Adipocyte (in vitro differentiated cells): ENCODE results near the gene RGL2.

Source experiments
- DNase-seq: peaks from one replicate; pipeline ENCODE4 v3.0.0-alpha.2; 2015; ENCODE audit warnings: low read depth
- H3K27me3 ChIP-seq: replicated peaks from 2 replicates; pipeline ENCODE4 v1.7.0; 2013; ENCODE audit warnings: mild to moderate bottlenecking, low read length, moderate library complexity; ENCODE audit not compliant: control insufficient read depth, insufficient read depth
- H3K36me3 ChIP-seq: 2 replicates; pipeline ENCODE4 v1.7.0; 2013; ENCODE audit warnings: low read length, mild to moderate bottlenecking, moderate library complexity; ENCODE audit not compliant: control insufficient read depth, insufficient read depth, severe bottlenecking
- H3K4me1 ChIP-seq: 2 replicates; pipeline ENCODE4 v1.7.0; 2013; ENCODE audit warnings: mild to moderate bottlenecking, low read length, moderate library complexity; ENCODE audit not compliant: control insufficient read depth, insufficient read depth
- H3K4me3 ChIP-seq: 2 replicates; pipeline ENCODE4 v1.7.0; 2013; ENCODE audit warnings: mild to moderate bottlenecking, low read length, moderate library complexity
- H3K9ac ChIP-seq: 2 replicates; pipeline ENCODE4 v1.7.0; 2013; ENCODE audit warnings: mild to moderate bottlenecking, low read length, moderate library complexity
- H3K9me3 ChIP-seq: 2 replicates; pipeline ENCODE4 v1.7.0; 2013; ENCODE audit warnings: mild to moderate bottlenecking, low read length, moderate library complexity; ENCODE audit not compliant: control insufficient read depth

The RGL2 gene

DNA sequence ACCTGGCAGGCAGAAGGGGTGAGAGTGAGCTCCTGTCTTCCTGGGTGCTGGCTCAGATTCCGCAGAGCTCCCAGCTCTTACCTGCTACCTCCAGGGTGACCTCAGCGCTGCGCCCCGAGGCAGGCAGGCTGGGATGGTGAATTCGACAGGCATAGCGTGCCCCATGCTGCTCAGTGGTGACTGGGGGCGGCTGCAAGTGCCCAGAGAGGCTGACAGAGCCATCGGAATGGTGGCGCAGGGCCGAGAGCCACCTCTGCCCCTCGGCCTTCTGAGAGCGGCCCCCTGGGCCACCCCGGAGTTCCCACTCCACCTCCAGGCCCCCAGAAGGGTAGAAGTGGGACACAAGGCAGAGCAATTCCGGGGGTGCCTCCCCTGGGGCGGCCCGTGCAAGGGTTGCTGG, 5.5 kb upstream of the RGL2 start:
- no peak overlapping the region for H3K4me3 ChIP-seq
- peaks cover 7% of the 10 kb centered on the region for H3K4me1 ChIP-seq
- no peak for DNase-seq
- no peaks in the 10 kb centered on the region for H3K9me3 ChIP-seq
- H3K36me3 ChIP-seq = peaks cover 30% of the 10 kb centered on the region
- H3K9ac ChIP-seq = no peak overlapping the region
- no peaks in the 10 kb centered on the region for H3K27me3 ChIP-seq

DNA sequence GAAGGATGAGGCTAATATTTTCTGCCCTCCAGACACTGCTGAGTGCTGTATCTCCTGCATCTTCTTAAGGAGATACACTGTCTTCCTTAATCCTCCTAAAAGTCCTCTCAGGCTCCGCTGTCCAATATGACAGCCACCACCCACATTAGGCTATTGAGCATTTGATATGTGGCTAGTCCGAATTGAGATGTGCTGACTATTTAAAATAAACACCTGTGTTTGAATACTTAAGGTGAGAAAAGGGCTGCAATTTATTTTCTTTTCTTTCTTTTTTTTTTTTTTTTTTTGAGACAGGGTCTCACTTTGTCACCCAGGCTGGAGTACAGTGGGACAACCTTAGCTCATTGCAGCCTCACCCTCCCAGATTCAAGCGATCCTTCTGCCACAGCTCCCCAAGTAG, 3.1 kb upstream of the RGL2 start:
- Histone ChIP-seq H3K27me3 (no peaks in the 10 kb centered on the region), H3K4me3 (no peak overlapping the region), H3K4me1 (peaks cover 16% of the 10 kb centered on the region), H3K9ac (no peak overlapping the region), H3K9me3 (no peaks in the 10 kb centered on the region), H3K36me3 (peaks cover 30% of the 10 kb centered on the region)
- DNase-seq = no peak

DNA sequence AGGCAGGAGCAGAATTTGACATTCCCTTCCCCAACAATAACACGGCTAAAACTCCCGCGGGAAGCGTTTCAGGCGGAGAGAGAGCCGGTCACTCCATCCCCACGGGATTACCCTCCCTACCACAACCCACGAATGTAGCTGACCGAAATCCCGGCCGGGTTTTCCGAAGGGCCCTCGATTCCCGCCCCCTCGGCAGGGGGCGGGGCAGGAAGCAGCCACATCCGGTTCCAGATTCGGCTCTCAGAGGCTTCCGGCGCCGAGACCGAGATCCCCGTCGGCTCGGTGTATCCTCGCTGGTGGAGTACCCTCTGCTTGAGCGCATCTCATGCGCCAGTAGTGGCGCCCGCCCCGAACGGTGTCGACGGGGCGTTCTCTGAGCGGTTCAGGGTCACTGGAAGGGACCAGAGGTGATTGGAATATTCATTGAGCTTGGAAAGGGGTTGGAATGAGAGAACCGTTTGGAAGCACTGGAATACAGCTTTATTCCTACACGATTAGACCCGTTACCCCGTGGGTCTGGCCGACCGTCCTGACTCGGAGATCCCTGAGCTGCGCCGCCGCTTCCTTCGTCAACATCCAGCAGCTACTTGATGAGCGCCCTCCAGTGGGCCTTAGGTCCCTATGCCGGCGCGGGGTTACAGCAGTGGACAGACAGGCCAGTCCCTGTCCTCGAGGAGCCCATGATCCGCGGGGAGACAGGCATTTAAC, 649 bp upstream of the RGL2 start:
- peaks cover 16% of the 10 kb centered on the region for H3K4me1 ChIP-seq
- no peaks in the 10 kb centered on the region for H3K9me3 ChIP-seq
- H3K4me3 ChIP-seq = peak overlapping the region; percentile 93
- peak overlapping the region; percentile 97 for H3K9ac ChIP-seq
- no peaks in the 10 kb centered on the region for H3K27me3 ChIP-seq
- peaks cover 18% of the 10 kb centered on the region for H3K36me3 ChIP-seq
- DNase-seq = peak; percentile 98

DNA sequence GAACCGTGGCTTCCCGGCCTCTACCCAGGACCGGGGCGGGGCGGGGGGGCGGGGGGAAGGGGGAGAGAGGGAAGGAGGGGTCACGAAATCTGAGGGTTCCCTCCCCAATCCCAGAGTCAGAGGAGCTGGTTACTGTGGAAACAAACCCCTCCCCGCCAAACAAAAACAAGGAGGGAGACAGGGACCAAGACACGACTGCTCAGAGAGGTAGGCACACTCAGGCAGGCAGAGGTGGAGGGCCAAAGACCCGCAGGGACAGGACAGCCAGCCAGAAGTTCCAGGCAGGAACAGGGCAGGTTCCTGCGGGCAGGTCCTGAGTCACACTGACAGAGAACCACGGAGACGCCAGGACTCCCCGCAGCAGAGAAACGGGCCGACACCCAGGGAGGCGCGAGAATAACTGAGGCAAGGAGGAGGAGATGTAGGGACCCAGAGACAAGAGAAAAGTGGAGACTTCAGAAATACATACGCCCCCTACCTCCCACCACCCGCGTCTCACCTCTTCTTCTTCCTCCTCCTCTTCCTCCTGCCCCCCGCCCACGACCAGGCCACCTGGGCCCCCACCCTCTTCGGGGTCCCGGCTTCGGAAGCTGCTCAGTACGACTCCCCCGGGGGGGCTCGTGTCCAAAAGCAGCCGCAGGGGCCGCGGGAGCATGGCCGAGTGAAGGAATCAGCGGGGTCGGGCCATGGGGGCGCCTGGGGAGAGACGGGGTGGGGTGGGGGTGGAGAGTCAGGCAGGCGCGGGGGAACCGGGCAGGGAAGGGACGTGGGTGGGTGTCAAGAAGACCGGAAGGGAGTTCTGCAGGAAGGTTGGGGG, 578 bp downstream of the RGL2 start:
- no peaks in the 10 kb centered on the region for H3K27me3 ChIP-seq
- peak overlapping the region; percentile 93 for H3K4me3 ChIP-seq
- peak overlapping the region; percentile 97 for H3K9ac ChIP-seq
- peak; percentile 84 for DNase-seq
- no peaks in the 10 kb centered on the region for H3K9me3 ChIP-seq
- H3K4me1 ChIP-seq = peaks cover 16% of the 10 kb centered on the region
- H3K36me3 ChIP-seq = peaks cover 11% of the 10 kb centered on the region

DNA sequence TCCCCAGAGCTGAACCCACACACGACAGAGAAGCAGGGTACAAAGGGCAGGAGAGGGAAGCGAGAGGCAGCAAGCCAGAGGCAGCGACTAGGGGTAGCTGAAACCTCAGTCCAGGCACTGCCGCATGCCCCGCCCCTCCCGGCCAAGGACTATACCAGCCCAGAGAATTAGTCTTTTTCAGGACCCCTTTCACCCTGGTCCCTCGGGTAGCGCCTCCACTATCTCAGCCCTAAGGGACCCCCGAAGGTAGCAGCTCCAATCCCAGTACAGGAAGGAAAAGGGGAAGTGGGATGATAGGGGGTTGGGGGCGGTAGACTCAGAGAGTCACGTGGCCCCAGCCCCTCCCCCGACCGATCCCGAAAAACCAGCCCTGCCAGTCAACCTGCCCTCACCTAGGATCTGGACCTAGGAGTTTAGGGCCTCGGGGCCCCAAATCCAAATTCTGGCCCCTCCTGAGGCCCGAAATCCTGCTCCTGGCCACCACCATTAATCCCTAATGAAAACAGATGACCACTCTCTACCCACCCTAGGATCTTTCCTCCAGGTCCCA, 1.3 kb downstream of the RGL2 start:
- peaks cover 16% of the 10 kb centered on the region for H3K4me1 ChIP-seq
- H3K9ac ChIP-seq = peak overlapping the region; percentile 72
- no peaks in the 10 kb centered on the region for H3K27me3 ChIP-seq
- no peak for DNase-seq
- H3K9me3 ChIP-seq = no peaks in the 10 kb centered on the region
- H3K36me3 ChIP-seq = peaks cover 12% of the 10 kb centered on the region
- peak overlapping the region; percentile 70 for H3K4me3 ChIP-seq

DNA sequence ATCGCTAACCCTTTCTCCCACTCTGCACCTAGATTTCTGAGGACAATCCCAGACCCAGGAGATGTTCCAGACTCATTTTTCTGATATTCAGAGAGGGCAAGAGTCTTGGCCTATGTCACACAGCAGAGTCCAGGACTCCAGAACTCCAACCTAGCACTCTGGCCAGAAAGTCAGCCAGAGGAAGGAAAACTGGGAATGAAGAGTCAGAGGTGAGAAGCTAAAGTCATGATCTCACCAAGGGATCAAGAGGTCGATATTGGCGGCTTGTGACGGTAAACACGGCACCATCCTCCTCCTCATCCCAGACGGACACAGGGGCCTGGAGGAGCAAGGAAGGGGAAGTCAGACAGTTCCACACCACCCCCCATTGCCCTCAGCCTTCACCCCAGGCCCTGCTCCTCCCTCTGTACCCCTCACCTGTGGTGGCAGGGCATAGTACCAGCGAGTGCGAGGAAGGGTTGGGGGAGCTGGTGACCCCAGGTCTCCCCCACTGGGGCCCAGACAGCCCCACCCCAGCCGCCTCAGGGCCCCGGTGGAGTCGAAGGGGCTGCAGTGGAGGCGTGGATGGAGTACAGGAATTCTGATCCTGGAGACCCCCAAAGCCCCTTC, 1.8 kb downstream of the RGL2 start:
- Histone ChIP-seq H3K9ac (peak overlapping the region; percentile 72), H3K9me3 (no peaks in the 10 kb centered on the region), H3K4me1 (peaks cover 16% of the 10 kb centered on the region), H3K4me3 (no peak overlapping the region), H3K36me3 (peaks cover 14% of the 10 kb centered on the region), H3K27me3 (no peaks in the 10 kb centered on the region)
- DNase-seq = no peak

DNA sequence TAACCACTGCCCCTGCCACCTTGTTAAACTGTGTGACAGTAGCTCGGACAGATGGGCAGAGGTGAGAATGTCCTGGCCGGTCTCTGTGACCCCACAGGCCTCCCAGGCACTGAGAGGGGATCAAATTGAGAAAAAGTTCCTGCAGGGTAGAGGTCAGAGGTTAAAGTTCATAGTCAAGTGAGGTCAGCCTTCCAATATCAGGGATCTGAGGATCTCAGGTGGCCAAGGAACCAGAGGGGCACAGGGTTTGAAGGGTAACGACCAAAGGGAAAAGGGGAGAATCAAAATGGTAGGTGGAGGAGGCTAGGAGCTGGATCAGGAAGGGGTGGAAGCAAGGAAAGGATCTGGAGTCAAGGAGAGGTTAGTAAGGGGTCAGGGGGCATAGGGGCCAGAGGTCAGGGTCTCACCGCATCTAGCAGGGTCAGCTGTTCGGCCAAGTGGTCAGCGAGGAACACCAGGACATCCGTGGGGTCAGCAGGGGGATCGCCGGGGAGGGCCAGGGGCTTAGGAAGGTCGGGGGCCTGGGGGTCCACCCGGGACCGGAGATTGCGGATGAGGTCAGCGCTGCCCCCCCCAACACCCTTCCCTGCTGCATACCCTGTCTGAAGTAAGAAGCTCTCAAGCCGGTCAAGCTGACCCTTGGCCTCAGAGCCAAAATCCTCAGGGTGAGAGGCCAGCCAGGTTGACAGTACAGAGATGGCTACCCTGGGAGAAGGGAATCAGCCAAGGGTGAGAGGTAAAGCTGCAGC, 2.9 kb downstream of the RGL2 start:
- no peaks in the 10 kb centered on the region for H3K9me3 ChIP-seq
- no peaks in the 10 kb centered on the region for H3K27me3 ChIP-seq
- DNase-seq = no peak
- H3K9ac ChIP-seq = no peak overlapping the region
- peaks cover 12% of the 10 kb centered on the region for H3K4me1 ChIP-seq
- H3K36me3 ChIP-seq = peaks cover 17% of the 10 kb centered on the region
- H3K4me3 ChIP-seq = no peak overlapping the region

DNA sequence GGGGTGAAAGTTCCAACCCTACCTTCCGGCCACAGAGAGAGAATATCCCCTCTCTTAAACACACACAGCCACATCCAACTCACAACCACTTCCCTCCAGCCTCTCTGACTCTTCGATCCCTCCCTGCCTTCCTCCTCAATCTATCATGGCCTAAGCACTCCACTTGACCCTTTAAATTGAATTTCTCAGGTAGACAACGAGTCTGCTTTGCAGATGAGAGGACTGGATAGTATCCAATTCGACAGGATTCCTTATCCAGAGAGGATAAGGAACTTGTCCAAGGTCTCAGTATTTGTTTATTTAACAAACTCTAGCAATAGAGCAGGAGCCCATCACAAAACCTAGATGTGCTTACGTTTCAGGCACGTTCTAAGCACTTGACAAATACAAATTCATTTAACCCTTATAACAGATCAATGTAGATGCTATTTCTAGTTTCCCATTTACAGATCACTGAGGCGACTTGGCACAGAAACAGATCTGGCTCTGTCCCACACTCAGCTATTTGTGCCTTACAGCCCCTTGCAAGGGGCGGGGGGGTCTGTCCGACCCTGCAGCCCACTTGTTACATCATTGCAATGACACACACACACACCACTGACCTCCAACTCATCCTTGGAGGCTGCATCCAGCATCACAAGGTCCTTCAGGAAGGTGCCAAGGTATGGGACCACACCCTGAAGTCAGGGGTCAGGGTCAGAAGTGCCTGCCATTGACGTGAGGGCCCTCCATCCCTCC, 4.5 kb downstream of the RGL2 start:
- Histone ChIP-seq H3K4me1 (peaks cover 18% of the 10 kb centered on the region), H3K27me3 (no peaks in the 10 kb centered on the region), H3K9me3 (no peaks in the 10 kb centered on the region), H3K36me3 (peaks cover 17% of the 10 kb centered on the region), H3K9ac (no peak overlapping the region), H3K4me3 (no peak overlapping the region)
- no peak for DNase-seq

DNA sequence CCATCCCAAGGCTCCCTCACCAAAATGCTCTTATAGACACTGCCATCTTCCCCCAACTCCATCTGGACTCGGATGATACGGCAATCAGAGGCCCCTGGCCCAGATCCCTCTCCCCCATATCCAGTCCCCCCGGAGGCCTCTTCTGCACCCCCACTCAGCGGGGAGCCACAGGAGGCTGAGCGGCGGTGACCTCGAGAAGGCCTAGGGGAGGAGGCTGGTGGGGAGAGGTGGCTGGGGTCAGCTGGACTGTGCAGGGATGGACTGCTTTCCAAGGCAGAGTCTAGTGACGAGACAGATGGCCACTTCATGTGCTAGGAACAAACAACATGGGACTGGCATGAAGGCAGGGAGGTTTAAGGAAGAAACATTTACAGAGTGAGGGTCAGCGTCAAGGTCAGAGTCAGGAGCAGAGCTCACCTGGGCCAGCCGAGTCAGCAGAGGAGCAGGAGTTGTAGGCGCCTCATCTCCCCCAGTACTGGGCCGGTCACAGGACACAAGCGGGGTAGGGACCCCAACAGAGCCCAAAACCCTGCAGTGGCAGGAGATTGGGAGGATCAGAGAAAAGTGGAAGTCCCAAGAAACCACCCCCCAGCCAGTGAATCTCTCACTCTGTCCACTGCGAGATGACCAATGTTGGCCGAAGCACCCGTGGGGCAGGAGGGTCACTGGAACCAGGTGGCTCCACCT, 5.6 kb downstream of the RGL2 start:
- DNase-seq = no peak

DNA sequence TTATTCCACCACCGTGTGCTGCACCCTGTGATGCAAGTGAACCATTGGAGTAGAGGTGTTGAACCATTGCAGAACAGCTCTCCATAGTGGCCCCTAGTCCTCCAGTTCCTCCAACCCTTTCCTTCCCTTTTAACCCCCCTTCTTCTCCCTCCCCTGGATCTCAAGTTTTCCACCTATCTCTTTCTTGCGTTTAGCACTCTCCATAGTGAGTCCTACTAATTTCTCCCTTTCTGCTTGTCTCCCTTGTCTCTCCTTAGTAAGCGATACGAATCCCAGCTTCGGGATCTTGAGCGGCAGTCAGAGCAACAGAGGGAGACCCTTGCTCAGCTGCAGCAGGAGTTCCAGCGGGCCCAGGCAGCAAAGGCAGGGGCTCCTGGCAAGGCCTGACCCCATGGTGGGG, 8.3 kb downstream of the RGL2 start:
- no peaks in the 10 kb centered on the region for H3K27me3 ChIP-seq
- peaks cover 34% of the 10 kb centered on the region for H3K36me3 ChIP-seq
- no peak for DNase-seq
- peak overlapping the region; percentile 92 for H3K9ac ChIP-seq
- H3K9me3 ChIP-seq = no peaks in the 10 kb centered on the region
- peak overlapping the region; percentile 98 for H3K4me3 ChIP-seq
- H3K4me1 ChIP-seq = peaks cover 15% of the 10 kb centered on the region

More for the DNA sequence above, 5.6 kb downstream of the RGL2 start:
- Histone ChIP-seq H3K9ac (no peak overlapping the region), H3K4me1 (peaks cover 20% of the 10 kb centered on the region), H3K27me3 (no peaks in the 10 kb centered on the region), H3K4me3 (no peak overlapping the region), H3K36me3 (peaks cover 17% of the 10 kb centered on the region), H3K9me3 (no peaks in the 10 kb centered on the region)
